NOMO-1 treated with dmso at 0.1 percent for 144 hours (cell line): Measurements from ENCODE around the gene PHAX.
A peak's percentile ranks its signal among the peaks of the same experiment; 100 is the strongest.
"Not testable (repeated sequence)": the region's sequence is repeated elsewhere in the genome, so short reads cannot be mapped to it uniquely, and the experiment has no call there.

Experiments
- DNase-seq: peaks from one replicate; lab custom pipeline; 2025; ENCODE audit not compliant: unreplicated experiment; lab: John Stamatoyannopoulos, UW

PHAX gene, protein sequence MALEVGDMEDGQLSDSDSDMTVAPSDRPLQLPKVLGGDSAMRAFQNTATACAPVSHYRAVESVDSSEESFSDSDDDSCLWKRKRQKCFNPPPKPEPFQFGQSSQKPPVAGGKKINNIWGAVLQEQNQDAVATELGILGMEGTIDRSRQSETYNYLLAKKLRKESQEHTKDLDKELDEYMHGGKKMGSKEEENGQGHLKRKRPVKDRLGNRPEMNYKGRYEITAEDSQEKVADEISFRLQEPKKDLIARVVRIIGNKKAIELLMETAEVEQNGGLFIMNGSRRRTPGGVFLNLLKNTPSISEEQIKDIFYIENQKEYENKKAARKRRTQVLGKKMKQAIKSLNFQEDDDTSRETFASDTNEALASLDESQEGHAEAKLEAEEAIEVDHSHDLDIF

DNA sequence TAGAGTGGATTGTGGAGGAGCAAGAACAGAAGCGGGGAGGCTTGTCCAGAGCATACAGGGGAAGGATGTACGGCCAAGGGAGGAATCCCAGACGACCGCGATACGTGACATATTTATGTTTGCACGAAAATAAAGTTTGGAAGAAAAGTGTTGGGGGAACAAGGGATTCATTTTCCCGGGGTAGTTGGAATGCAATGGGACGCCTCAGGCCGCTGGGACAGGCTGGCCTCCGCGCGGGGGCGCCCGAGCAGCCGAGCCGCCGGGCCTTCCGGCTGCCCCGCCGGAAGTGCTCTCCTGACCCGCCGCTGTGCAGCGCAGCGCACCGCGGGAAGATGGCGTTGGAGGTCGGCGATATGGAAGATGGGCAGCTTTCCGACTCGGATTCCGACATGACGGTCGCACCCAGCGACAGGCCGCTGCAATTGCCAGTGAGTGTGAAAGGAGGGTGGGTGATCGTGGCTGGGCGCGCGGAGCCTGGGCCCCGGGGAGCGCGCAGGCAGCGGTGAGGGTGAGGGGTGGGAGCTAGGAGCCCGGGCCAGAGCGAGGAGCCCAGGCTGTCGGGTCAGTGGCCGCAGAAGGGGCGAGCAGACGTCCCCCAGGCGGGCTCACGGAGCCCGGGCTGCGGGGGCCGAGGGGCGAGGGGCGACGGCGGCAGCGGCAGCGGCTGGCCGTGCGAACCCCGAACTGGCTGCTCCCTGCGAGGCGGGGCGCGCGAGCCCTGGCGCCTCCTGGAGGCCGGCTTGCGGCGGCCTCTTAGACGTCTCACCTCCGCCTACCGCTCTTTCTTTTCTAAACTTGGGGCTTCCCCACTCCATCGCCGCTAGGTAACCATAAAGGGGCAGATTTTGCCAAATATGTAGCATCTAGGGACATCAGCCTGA is at the start of gene PHAX:
TSS of gene PHAX (plus strand) at position 317 of the 881 bp plus-strand sequence. CDS start at position 333, 16 bp downstream.
- DNase-seq = peak; percentile 72

- no peak for DNase-seq
Measured at GRCh38 chr5:126552614-126553013, 48.1 kb upstream of the PHAX start.

- DNase-seq = not testable (repeated sequence)
Measured at GRCh38 chr5:126555101-126555500, 45.6 kb upstream of the PHAX start.

- no peak for DNase-seq
Measured at GRCh38 chr5:126561908-126562307, 38.8 kb upstream of the PHAX start.

- no peak for DNase-seq
Measured at GRCh38 chr5:126562823-126563222, 37.9 kb upstream of the PHAX start.

DNA sequence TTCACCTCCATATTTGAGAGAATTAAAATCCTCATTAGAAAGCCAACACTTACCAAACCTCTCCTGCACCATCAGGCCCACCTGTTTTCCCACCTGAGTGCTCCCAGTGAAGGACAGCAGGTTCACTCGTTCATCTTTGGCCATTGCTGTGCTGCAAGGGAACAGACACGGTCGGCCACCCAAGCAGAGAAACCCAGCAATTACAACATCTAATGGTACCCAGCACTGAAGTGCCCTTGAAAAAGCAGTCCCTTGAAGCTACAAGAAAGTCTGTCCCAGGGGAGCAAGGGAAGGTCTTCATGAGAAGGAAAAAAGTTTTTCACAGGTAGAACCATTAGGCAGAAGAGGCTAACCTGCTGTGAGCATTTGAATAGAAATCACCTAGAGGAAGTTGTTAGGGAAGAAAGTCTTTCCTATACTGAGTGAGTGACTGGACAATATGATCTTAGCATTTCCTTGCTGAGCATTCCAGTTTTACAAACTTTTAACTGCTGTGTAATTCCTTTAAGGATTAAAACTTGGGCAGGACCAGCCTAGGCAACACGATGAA is 32.5 kb upstream of the PHAX start:
- no peak for DNase-seq

- DNase-seq = no peak
Measured at GRCh38 chr5:126575644-126576043, 25.1 kb upstream of the PHAX start.

DNA sequence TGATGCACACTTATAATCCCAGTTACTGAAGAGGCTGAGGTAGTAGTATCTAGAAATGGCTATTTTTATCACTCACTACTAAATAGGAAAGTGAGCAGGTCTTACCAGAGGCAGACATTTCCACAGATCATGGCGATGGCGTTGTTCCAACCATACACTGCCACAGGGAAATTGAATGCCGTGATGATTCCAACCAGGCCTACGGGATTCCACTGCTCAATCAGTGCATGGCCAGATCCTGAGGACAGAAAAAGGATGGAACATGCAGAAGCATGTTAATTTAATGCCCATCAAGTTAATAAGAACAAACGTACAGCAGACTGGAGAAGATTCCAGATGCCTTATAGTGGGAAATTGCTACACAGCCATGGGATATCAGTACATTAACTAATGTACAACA is 23.8 kb upstream of the PHAX start:
- DNase-seq = no peak

DNA sequence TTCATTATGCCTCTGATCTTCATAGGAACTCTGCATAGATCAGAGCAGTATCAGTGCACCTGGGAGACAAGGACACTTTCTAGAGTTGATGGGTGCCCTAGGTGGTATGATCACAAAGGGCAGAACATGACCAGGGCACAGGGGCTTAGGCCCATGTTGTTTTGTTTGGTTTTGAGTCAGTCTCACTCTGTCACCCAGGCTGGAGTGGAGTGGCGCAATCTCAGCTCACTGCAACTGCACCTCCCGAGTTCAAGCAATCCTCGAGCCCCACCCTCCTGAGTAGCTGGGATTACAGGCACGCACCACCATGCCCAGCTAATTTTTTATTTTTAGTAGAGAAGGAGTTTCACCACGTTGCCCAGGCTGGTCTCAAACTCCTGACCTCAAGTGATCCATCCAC is 23.3 kb upstream of the PHAX start:
- no peak for DNase-seq

DNA sequence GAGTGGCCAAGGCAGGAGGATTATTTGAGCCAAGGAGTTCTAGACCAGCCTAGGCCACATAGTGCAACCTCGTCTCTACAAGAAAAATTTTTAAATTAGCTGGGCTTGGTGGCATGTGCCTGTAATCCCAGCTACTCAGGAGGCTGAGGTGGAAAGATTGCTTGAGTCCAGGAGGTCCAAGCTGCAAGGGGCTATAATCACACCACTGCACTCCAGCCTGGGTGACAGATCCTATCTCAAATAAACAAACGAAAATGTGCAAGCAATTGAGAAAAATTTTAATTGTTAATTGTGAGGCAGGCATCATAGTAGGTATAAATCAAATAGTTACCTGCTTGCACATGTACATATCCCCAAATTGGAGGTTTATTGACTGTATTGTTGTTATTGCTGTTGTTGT is 21.0 kb upstream of the PHAX start:
- DNase-seq = no peak

DNA sequence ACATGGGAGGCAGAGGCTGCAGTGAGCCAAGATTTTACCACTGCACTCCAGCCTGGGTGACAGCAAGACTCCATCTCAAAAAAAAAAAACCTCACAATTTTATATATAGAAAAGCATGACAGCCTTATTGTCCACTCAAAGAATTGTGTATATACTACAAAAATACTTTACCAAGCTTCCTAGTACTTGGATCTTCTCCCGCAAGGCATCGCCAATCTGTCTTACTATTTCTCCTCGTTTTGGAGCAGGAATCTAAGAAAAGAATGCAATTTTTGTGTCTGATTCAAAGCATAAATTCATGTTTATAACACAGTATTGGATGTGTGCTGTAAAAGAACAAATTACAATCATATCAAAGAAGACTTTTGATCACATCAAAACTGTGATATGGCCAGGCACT is 17.0 kb upstream of the PHAX start:
- no peak for DNase-seq

GRCh38 chr5:126587551-126588390 is 13.0 kb upstream of the PHAX start:
- DNase-seq = no peak

DNA sequence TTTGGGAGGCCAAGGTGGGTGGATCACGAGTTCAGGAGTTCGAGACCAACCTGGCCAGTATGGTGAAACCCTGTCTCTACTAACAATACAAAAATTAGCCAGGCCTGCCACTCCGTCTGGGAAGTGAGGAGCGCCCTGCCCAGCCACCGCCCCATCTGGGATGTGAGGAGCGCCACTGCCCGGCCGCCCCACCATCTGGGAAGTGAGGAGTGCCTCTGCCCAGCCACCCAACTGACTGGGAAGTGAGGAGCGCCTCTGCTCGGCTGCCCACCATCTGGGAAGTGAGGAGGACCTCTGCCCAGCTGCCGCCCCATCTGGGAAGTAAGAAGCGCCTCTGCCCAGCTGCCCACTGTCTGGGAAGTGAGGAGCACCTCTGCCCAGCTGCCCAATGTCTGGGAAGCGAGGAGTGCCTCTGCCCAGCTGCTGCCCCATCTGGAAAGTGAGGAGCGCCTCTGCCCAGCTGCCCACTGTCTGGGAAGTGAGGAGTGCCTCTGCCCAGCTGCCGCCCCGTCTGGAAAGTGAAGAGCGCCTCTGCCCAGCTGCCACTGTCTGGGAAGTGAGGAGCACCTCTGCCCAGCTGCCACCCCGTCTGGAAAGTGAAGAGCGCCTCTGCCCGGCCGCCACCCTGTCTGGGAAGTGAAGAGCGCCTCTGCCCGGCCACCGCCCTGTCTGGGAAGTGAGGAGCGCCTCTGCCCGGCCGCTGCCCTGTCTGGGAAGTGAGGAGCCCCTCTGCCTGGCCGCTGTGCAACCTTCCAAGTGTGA is 11.0 kb upstream of the PHAX start:
- no peak for DNase-seq

GRCh38 chr5:126591549-126591948 is 9.2 kb upstream of the PHAX start:
- no peak for DNase-seq

DNA sequence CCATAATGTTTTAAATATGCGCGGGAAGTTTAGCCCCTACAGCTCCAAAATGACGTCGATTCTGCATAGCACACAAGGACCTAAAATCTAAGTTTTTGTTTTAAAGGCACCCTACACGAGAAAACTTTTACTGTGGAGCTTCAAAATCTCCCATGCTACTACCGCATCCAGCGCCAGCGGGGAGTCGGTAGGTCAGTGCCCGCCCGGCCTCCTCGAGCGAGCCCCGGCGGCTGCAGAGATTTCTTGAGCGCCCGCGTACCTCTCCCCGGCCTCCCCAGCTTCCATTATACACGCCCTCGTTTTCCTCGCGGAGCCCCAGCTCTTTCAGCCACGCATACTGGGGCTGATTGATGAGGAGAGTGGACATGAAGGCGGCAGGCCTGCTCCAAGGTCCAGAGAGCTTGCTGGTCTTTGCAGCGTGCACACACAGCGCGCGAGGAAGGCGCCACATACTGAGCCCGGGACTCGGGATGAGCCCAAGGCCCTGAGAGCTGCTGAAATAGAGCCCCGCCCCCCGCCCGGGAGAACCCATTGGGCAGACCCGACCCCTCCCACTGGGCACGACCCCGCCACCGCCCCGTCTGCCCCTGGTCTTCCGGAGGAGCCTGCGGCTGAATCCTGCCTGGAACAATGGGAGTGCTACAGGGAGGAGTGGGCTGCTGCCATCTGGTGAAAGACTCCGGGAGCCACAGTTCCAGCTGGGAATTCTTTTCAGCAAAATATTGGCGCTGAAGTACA is 5.8 kb upstream of the PHAX start, which contains the start of gene ALDH7A1:
TSS of gene ALDH7A1 (minus strand) at position 472 of the 738 bp plus-strand sequence. CDS start at position 451, 21 bp downstream.
- peak; percentile 28 for DNase-seq

DNA sequence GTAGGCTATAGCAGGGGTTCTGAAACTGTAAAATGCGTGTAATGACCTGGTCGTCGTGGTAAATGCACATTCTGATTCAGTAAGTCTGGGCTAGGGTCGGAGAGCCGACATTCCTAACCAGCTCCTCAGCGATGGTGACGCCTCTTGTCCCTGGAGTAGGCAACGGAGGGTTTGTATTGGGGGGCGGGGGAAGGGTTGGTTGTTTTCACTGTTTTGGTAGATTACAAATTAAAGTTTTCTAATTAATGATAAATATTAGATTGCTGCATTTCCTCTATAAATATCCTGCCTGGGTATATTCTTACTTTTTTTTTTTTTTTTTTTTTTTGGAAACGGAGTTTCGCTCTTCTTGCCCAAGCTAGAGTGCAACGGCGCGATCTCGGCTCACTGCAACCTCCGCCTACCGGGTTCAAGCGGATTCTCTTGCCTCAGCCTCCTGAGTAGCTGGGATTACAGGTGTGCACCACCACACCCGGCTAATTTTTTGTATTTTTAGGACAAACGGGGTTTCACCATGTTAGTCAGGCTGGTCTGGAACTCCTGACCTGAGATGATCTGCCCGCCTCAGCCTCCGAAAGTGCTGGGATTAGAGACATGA is 5.2 kb upstream of the PHAX start:
- no peak for DNase-seq

GRCh38 chr5:126597156-126597555 is 3.6 kb upstream of the PHAX start:
- DNase-seq = no peak

- no peak for DNase-seq
Measured at GRCh38 chr5:126599499-126599898, 1.2 kb upstream of the PHAX start.
